ENCODE results near the gene ATP11A. TPM values are rescaled to one million over a fixed set of nuclear protein-coding genes. Genes with fewer than 3 reads are reported as not detected.

Gene ATP11A
- total and polyA plus RNA-seq, 7 donors = 3.9 to 48.6 (median 26.4) TPM

DNA sequence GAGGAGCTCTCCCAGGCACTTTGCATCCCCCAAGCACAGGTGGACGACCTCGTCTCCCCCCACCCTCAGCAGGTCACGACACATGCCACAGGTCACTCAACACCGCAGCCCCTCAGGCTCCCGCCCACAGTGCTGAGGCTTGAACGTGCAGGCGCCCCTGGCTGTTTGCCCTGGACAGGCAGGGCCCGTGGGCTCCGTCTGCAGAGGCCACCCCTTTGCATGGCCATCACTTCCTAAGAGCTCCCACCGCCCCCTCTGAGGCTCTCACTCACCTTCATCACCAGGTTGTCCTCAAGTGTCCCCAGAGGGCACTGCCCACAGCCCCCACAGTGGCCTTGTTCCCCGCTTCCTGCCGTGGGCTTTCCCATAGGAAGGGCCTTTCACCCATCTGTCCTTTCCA, 147.1 kb downstream of the ATP11A start:
- no peaks in the 10 kb centered on the region for H3K9me3 ChIP-seq
- H3K27me3 ChIP-seq (ENCODE audit: insufficient read depth in 3 of 3, low read length in 2 of 3) = no peaks in the 10 kb centered on the region
- intact Hi-C loops (cut with DNase I) = no loop called here
- H3K27ac ChIP-seq = no peak overlapping the region
- ATAC-seq = no peak
- peaks cover 0 to 78% of the 10 kb centered on the region in 2 donors for H3K36me3 ChIP-seq (ENCODE audit: insufficient read depth in 1 of 2, low read depth in 1 of 2)
- no peaks in the 10 kb centered on the region for H3K4me1 ChIP-seq
- H3K4me3 ChIP-seq = no peak overlapping the region
- WGBS, 3 donors = 82 to 90% (median 88%) methylated on average over 12 of the region's 12 CpGs
- TF ChIP-seq, protein P1, sequence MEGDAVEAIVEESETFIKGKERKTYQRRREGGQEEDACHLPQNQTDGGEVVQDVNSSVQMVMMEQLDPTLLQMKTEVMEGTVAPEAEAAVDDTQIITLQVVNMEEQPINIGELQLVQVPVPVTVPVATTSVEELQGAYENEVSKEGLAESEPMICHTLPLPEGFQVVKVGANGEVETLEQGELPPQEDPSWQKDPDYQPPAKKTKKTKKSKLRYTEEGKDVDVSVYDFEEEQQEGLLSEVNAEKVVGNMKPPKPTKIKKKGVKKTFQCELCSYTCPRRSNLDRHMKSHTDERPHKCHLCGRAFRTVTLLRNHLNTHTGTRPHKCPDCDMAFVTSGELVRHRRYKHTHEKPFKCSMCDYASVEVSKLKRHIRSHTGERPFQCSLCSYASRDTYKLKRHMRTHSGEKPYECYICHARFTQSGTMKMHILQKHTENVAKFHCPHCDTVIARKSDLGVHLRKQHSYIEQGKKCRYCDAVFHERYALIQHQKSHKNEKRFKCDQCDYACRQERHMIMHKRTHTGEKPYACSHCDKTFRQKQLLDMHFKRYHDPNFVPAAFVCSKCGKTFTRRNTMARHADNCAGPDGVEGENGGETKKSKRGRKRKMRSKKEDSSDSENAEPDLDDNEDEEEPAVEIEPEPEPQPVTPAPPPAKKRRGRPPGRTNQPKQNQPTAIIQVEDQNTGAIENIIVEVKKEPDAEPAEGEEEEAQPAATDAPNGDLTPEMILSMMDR (IDR thresholded peaks at IDR 0.05) = no peak
- DNase-seq = no peak

DNA sequence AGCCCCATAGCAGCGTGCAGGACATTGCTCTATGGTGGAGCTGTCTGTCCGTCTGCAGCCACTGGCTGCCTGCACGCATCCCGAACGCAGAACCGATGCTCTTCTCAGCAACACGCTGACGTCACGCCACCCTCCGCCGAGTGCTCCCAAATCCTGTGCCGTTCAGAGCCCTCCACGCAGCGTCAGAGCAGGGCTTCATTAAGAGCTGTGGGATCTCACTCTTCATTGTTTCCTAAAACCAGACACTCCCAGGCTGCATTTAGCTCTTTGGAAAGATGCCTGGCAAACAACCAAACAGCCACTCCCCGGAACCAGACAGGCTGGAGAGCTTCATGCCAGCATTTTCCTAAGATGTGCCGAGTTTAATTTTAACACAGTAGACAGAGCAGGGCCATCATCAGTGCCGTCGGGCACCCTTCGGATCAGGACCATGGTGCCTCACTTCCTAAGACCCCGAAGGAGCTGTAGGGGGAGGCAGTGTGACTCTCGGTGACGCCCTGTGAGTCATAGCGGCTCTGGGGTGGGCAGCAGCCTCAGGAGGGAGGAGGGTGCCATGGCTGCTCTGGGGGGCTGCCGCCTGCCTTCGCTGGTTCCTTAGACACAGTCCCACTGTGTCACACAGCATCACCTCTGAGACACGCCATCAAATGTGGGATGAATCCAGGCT, 147.7 kb downstream of the ATP11A start:
- DNase-seq = no peak
- 60 to 63% (median 63%) methylated on average over 26 of the region's 26 CpGs for WGBS, 3 donors
- intact Hi-C loops (cut with DNase I) = no loop called here
- Histone ChIP-seq H3K27me3 (ENCODE audit: insufficient read depth in 3 of 3, low read length in 2 of 3) (no peaks in the 10 kb centered on the region), H3K36me3 (ENCODE audit: insufficient read depth in 1 of 2, low read depth in 1 of 2) (peaks cover 0 to 72% of the 10 kb centered on the region in 2 donors), H3K4me1 (no peaks in the 10 kb centered on the region), H3K4me3 (no peak overlapping the region), H3K27ac (no peak overlapping the region), H3K9me3 (no peaks in the 10 kb centered on the region)
- no peak for ATAC-seq
- TF ChIP-seq, protein P1 (IDR thresholded peaks at IDR 0.05) = no peak

DNA sequence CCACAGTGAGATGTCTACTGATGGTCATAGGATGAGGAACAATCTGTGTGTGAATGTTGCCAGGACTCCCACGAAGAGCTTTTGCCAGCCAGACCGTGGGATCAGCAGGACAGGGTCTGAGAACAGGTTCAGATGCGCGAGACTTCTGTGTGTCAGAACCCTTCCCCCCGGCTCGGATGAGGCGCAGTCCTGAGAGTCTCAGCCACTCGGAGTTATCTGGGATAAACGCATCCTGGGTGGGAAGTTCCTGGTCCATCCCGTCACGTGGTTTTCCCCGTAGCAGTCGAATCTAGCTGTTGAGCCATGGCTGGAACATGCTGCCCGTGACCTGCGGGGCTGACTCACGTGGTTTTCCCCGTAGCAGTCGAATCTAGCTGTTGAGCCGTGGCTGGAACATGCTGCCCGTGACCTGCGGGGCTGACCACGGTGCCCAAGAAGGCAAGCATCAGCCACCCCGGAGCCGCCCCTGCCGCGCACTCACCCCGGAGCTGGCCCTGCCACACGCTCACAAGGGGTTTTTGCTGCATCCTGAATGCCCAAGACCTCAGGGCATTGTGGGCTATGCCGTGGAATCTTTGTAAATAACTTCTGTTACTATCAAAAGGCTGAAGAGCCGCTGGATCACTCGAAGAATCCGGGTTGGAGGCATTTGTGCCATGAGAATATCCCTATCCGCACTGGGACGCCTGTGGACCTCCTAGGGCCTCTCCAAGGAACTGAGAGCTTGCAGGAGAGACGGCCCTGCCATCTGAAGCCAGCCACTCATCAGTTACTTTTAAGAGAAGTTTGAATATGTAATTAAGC, 148.4 kb downstream of the ATP11A start:
- no peaks in the 10 kb centered on the region for H3K27me3 ChIP-seq (ENCODE audit: insufficient read depth in 3 of 3, low read length in 2 of 3)
- H3K27ac ChIP-seq = no peak overlapping the region
- ATAC-seq = no peak
- H3K9me3 ChIP-seq = no peaks in the 10 kb centered on the region
- TF ChIP-seq, protein P1 (IDR thresholded peaks at IDR 0.05) = no peak
- WGBS, 3 donors = 86 to 88% (median 86%) methylated on average over 35 of the region's 35 CpGs
- no peak for DNase-seq
- intact Hi-C loops (cut with DNase I) = no loop called here
- no peak overlapping the region for H3K4me3 ChIP-seq
- H3K4me1 ChIP-seq = no peaks in the 10 kb centered on the region
- peaks cover 0 to 67% of the 10 kb centered on the region in 2 donors for H3K36me3 ChIP-seq (ENCODE audit: insufficient read depth in 1 of 2, low read depth in 1 of 2)

- ATAC-seq (no peak), DNase-seq (no peak)
- TF ChIP-seq, protein P1 (IDR thresholded peaks at IDR 0.05) = no peak
- H3K4me1 ChIP-seq = no peaks in the 10 kb centered on the region
- no peak overlapping the region for H3K27ac ChIP-seq
- no peaks in the 10 kb centered on the region for H3K27me3 ChIP-seq (ENCODE audit: insufficient read depth in 3 of 3, low read length in 2 of 3)
- 75 to 85% (median 85%) methylated on average over 7 of the region's 7 CpGs for WGBS, 3 donors
- H3K9me3 ChIP-seq = no peaks in the 10 kb centered on the region
- H3K36me3 ChIP-seq (ENCODE audit: insufficient read depth in 1 of 2, low read depth in 1 of 2) = peaks cover 0 to 67% of the 10 kb centered on the region in 2 donors
- no peak overlapping the region for H3K4me3 ChIP-seq
- intact Hi-C loops (cut with DNase I) = no loop called here
Measured at GRCh38 chr13:112838842-112839117, 148.9 kb downstream of the ATP11A start.

Measured in psoas muscle (tissue), 8 donors.